Ishikawa (cell line): Measurements from ENCODE around the gene DOCK1.

Source experiments
- CREB1 ChIP-seq: IDR thresholded peaks from 2 replicates; pipeline ENCODE4 v1.6.1; 2012; ENCODE audit warnings: low read depth
- EGR1 ChIP-seq: IDR thresholded peaks from 2 replicates; pipeline ENCODE4 v1.6.1; 2012
- RAD21 ChIP-seq: IDR thresholded peaks from 2 replicates; pipeline ENCODE4 v1.6.1; 2012; ENCODE audit warnings: low read depth
- TAF1 ChIP-seq: IDR thresholded peaks from 2 replicates; pipeline ENCODE4 v1.6.1; 2012; ENCODE audit warnings: low read depth, mild to moderate bottlenecking
- TEAD4 ChIP-seq: IDR thresholded peaks from 2 replicates; pipeline ENCODE4 v1.6.1; 2012
- TF ChIP-seq, protein P1 (sequence below): IDR thresholded peaks from 2 replicates; pipeline ENCODE4 v1.6.1; 2012; ENCODE audit warnings: low read depth, mild to moderate bottlenecking
- TF ChIP-seq, protein P2 (sequence below): IDR thresholded peaks from 2 replicates; pipeline ENCODE4 v1.6.1; 2012

DNA sequence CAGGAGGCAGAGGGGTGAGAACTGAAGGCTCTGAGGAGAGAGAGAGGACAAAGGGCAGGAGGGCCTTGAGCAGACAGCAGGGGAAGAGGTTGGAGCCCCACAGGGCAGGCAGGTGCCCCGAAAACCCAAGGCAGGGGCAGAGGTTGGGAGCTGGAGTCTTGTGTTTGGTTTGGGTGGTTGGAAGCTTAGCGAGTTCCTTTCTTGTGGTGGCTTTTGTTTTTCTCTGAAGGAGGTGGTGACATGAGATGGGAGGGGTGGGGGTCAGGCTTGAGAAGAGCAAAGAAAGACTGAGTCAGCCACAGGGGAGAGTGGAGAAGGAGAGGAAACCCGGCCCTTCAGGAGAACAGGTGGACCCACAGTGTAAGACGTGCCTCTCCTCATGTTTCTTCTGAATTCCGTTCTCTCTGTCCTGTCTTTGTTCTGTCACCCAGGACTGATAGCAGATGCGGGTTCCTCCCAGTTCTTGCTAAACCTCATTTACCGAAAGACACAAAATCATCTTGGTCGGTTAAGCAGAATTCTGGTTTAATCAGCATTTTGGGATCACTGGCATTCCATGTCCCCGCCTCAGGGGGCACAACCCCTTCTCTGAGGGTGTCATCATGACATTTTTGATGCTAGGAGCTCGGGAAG lies 195.9 kb downstream of the DOCK1 start:
- no peak for TF ChIP-seq EGR1
- TF ChIP-seq RAD21 = no peak
- TF ChIP-seq, protein P1, sequence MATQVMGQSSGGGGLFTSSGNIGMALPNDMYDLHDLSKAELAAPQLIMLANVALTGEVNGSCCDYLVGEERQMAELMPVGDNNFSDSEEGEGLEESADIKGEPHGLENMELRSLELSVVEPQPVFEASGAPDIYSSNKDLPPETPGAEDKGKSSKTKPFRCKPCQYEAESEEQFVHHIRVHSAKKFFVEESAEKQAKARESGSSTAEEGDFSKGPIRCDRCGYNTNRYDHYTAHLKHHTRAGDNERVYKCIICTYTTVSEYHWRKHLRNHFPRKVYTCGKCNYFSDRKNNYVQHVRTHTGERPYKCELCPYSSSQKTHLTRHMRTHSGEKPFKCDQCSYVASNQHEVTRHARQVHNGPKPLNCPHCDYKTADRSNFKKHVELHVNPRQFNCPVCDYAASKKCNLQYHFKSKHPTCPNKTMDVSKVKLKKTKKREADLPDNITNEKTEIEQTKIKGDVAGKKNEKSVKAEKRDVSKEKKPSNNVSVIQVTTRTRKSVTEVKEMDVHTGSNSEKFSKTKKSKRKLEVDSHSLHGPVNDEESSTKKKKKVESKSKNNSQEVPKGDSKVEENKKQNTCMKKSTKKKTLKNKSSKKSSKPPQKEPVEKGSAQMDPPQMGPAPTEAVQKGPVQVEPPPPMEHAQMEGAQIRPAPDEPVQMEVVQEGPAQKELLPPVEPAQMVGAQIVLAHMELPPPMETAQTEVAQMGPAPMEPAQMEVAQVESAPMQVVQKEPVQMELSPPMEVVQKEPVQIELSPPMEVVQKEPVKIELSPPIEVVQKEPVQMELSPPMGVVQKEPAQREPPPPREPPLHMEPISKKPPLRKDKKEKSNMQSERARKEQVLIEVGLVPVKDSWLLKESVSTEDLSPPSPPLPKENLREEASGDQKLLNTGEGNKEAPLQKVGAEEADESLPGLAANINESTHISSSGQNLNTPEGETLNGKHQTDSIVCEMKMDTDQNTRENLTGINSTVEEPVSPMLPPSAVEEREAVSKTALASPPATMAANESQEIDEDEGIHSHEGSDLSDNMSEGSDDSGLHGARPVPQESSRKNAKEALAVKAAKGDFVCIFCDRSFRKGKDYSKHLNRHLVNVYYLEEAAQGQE = no peak
- no peak for TF ChIP-seq TAF1
- TF ChIP-seq CREB1 = no peak
- TF ChIP-seq, protein P2, sequence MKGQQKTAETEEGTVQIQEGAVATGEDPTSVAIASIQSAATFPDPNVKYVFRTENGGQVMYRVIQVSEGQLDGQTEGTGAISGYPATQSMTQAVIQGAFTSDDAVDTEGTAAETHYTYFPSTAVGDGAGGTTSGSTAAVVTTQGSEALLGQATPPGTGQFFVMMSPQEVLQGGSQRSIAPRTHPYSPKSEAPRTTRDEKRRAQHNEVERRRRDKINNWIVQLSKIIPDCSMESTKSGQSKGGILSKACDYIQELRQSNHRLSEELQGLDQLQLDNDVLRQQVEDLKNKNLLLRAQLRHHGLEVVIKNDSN = no peak
- TF ChIP-seq TEAD4 = no peak
